Coronary artery (tissue), 2 donors: ENCODE data around the gene ISY1.

ENCODE experiments used
- DNase-seq: peaks from one replicate; pipeline ENCODE4 v3.0.0-alpha.2; 2017; ENCODE audit warnings: low spot score
- H3K27ac ChIP-seq, 2 donors: fragments of 200-600 bp; sonication (generic); one replicate each; pipeline ENCODE4 v1.5.1; 2016 to 2019
- H3K4me3 ChIP-seq: fragments of 200-600 bp; sonication (generic); 2 replicates; pipeline ENCODE4 v1.5.1; 2016; ENCODE audit warnings: mild to moderate bottlenecking, moderate library complexity
- TF ChIP-seq, protein P1 (sequence below): fragments of 200-600 bp; sonication (generic); IDR thresholded peaks from one replicate; pipeline ENCODE4 v1.5.1; 2019; ENCODE audit warnings: antibody characterized with exemption

Gene ISY1

DNA sequence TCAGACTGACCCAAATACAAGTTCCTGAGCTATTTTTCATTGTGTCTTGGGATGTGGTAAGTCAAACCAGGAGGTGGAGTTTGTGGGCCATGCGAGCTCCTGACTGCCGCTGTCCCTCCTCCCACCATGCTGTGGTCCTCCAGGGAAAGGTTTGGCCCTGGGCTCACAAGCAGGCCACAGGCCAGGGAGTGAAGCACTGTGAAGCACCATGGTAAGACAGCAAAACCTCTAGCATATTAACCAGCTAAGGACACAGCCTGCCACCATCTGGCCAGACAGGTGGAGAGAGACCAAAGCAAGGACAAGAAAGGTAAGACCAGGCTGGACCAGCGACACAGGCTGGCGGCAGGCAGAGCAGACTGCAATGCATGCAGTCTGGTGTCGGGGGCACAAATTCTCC is 54.5 kb downstream of the ISY1 start:
- Histone ChIP-seq H3K27ac (no peak overlapping the region), H3K4me3 (no peak overlapping the region)
- TF ChIP-seq, protein P1, sequence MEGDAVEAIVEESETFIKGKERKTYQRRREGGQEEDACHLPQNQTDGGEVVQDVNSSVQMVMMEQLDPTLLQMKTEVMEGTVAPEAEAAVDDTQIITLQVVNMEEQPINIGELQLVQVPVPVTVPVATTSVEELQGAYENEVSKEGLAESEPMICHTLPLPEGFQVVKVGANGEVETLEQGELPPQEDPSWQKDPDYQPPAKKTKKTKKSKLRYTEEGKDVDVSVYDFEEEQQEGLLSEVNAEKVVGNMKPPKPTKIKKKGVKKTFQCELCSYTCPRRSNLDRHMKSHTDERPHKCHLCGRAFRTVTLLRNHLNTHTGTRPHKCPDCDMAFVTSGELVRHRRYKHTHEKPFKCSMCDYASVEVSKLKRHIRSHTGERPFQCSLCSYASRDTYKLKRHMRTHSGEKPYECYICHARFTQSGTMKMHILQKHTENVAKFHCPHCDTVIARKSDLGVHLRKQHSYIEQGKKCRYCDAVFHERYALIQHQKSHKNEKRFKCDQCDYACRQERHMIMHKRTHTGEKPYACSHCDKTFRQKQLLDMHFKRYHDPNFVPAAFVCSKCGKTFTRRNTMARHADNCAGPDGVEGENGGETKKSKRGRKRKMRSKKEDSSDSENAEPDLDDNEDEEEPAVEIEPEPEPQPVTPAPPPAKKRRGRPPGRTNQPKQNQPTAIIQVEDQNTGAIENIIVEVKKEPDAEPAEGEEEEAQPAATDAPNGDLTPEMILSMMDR = no peak
- no peak for DNase-seq

DNA sequence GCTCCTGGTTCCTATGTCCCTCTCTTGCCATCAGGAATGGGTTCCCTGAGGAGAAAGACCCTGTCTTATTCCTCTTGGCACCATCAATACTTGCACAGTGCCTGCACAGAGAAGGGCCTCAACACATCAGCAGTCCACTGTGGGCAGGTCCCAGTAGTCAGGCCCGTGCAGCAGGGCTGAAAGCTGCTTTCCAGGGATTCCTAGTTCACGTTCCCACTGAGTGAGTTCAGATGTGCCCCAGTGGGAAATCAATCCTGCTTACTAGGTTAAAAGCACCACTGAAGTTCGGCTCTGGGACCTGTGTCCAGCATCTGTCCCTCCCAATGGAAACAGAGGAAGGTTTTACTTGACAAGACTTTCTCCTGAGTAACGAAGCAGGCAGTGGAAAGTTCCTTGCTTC is 55.0 kb downstream of the ISY1 start:
- H3K27ac ChIP-seq = no peak overlapping the region
- no peak overlapping the region for H3K4me3 ChIP-seq
- DNase-seq = no peak
- TF ChIP-seq, protein P1 = no peak

DNA sequence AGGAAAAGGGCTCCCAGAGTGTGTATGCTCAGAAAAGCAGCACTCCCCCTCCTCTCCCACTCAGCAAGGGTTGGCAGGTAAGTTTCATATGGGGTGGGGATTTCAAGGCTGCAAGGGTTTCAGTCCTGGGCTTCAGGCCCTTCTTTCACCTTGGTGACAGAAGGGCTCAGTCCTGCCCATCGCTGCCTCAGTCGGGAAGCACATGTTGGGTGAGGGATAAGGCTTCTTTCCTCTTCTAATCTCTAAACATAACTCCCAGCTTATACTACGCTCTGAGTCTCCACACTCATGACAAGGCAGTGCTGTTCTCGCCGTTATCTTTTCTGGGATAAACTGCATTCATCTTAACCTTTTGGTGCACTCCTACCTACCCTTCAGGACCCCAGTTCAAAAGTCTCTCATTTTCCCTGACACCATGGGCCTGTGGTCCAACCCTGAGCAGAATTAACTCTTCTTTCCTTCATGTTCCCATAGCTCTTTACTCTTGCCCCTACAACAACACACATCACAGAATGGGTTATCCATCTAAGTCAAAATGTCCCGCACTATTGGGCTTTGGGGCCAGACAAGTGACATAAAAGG is 56.3 kb downstream of the ISY1 start:
- H3K4me3 ChIP-seq = no peak overlapping the region
- no peak overlapping the region for H3K27ac ChIP-seq
- TF ChIP-seq, protein P1 = no peak
- no peak for DNase-seq

DNA sequence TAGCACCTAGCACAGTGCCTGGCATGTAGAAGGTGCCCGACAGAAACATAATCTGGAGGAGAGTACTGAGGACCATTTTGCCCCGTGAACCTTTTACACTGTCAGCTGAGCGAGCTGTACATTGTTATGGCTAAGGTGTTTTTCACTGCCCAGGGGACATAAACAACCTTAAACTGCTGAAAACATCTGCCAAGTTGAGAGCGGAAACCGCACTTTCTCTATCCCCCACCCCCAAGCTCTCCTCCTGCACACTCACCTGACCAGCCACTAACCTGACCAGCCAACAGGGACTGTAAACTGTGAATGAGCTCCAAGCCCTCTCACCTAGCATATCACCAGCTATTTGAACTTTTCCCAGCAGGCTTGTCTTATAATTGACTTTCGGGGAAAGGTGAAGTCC is 56.8 kb downstream of the ISY1 start:
- no peak for DNase-seq
- TF ChIP-seq, protein P1 = no peak
- H3K4me3 ChIP-seq = no peak overlapping the region
- no peak overlapping the region for H3K27ac ChIP-seq

DNA sequence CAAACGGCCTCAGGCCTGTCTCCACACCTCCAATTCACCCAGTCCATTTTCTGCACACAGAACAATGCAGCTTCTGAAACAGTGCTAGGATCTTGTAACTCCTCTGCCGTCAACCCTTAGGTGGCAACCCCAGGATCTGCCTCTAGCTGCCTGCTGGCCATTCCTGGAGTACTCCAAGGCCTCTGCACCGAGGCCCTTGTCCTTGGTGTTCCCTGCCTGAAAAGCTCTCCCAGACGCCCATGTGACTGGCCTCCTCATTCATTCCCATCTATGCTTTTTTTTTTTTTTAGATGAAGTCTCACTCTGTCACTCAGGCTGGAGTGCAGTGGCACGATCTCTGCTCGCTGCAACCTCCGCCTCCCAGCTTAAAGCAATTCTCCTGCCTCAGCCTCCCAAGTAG is 57.6 kb downstream of the ISY1 start:
- Histone ChIP-seq H3K4me3 (no peak overlapping the region), H3K27ac (no peak overlapping the region)
- TF ChIP-seq, protein P1 = no peak
- no peak for DNase-seq

DNA sequence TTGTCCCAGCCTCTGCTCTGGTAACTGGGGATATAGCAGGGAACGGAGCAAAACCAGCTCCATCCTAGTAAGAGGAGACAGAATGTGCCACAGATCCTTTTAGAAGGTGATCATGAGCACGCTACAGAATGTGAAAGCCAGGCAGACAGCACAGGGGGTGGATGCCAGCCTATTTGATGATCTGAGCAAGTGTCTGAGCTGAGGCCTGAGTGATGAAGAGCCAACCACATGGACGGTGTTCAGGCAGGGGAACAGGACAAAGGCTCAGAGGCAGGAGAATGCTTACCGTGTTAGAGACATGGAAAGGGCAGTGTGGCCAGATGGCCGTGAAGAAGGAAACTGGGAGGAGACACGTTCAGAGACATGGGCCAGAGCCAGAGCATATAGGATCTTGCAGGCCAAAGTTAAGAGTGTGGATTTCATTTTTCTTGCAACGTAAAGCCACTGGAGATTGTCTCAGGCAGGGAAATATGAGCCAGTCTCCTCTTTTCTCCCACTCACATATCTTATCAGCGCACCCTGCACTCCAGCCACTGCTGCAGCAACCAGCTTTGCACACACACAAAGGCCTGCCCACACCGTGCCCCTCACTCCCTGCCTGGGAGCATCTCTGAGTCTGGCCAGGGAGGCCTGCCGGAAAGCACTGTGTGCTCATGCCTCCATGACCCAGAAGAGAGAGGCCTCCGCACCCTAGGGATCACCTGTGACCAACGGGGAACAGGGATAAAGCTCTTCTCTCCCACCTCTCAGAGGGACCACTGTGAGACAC is 59.3 kb downstream of the ISY1 start:
- no peak overlapping the region for H3K27ac ChIP-seq
- H3K4me3 ChIP-seq = no peak overlapping the region
- TF ChIP-seq, protein P1 = no peak
- DNase-seq = no peak

DNA sequence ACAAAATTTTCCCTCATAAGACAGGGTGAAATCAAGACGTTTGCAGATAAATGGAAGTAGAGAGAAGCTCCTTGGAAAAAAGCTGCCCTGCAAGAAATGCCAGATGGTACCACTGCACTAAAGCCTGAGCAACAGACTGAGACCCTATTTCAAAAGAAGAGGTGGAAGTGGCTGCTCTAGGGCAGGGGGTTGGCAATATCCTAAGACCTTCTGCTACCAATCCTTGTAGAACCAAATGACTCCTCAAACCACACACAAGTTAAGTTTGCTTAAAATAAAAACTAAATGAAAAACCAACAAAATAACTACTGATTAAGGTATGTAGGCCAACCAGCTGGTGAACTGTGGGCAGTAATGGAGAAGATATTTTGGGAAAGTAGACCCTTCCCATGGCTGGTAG is 60.6 kb downstream of the ISY1 start:
- TF ChIP-seq, protein P1 = no peak
- Histone ChIP-seq H3K27ac (no peak overlapping the region), H3K4me3 (no peak overlapping the region)
- no peak for DNase-seq
